AML-193 (cell line): ENCODE measurements around the gene TCIRG1.
"Not testable (repeated sequence)": the region's sequence is repeated elsewhere in the genome, so short reads cannot be mapped to it uniquely, and the experiment has no call there.

Source experiments
- DNase-seq, 2 experiments: peaks; one replicate each; lab custom pipeline; 2025; lab: John Stamatoyannopoulos, UW

Gene TCIRG1

GRCh38 chr11:68038718-68039525 lies at the start of gene TCIRG1:
TSS of gene TCIRG1 (plus strand) at chr11:68039025. CDS start at chr11:68041272, 2,247 bp downstream.
- peak; percentile 12 to 24 for DNase-seq

- DNase-seq: not testable (repeated sequence)
Observed at GRCh38 chr11:67990546-67991346, 48.1 kb upstream of the TCIRG1 start.

- DNase-seq: not testable (repeated sequence)
Observed at GRCh38 chr11:67991347-67992121, 47.3 kb upstream of the TCIRG1 start.

DNA sequence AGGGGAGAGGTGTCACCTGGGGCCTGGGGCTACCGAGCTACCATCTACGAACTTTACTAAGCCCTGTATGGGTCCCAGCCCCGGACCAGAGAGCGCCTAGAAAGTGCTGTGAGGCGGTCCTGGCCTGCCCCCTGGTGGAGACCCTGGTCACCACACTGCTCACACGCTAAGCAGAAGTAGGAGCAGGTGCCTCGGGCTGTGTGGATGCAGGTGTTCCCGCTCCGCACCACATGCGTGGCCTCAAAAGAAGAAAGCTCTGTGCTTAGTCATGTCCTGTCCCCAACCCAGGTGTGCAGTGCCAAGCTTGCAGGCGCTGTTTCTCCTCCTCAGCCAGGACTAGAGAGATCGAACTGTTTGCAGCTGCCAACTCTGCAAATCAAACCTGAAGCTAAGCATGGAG lies 45.0 kb upstream of the TCIRG1 start:
- DNase-seq: not testable (repeated sequence)

GRCh38 chr11:67994387-67994786 lies 44.4 kb upstream of the TCIRG1 start:
- DNase-seq: not testable (repeated sequence)

DNA sequence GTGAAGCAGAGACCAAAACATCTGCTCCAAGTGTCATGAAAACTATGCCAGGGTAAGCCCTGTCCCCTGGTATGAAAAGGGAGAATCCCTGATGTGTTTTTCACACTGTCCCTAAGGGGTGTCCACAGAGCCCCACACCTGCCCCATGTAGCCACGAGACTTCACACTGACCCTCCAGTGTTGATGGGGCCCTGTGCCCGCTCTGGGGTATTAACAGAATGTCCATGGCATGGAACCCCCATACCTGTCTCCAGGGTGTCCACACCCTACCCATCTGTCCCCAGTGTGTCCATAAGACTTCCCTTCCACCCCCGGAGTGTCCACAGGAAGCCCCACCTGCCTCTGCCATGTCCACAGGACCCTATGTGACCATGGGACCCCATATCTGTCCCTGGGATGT lies 43.7 kb upstream of the TCIRG1 start:
- not testable (repeated sequence) for DNase-seq

- not testable (repeated sequence) for DNase-seq
Observed at GRCh38 chr11:67995579-67995978, 43.2 kb upstream of the TCIRG1 start.

- no peak for DNase-seq
Observed at GRCh38 chr11:67996051-67996450, 42.8 kb upstream of the TCIRG1 start.

GRCh38 chr11:67996622-67997474 lies 42.0 kb upstream of the TCIRG1 start:
- DNase-seq: no peak

- no peak for DNase-seq
Observed at GRCh38 chr11:67997475-67997921, 41.3 kb upstream of the TCIRG1 start.

DNA sequence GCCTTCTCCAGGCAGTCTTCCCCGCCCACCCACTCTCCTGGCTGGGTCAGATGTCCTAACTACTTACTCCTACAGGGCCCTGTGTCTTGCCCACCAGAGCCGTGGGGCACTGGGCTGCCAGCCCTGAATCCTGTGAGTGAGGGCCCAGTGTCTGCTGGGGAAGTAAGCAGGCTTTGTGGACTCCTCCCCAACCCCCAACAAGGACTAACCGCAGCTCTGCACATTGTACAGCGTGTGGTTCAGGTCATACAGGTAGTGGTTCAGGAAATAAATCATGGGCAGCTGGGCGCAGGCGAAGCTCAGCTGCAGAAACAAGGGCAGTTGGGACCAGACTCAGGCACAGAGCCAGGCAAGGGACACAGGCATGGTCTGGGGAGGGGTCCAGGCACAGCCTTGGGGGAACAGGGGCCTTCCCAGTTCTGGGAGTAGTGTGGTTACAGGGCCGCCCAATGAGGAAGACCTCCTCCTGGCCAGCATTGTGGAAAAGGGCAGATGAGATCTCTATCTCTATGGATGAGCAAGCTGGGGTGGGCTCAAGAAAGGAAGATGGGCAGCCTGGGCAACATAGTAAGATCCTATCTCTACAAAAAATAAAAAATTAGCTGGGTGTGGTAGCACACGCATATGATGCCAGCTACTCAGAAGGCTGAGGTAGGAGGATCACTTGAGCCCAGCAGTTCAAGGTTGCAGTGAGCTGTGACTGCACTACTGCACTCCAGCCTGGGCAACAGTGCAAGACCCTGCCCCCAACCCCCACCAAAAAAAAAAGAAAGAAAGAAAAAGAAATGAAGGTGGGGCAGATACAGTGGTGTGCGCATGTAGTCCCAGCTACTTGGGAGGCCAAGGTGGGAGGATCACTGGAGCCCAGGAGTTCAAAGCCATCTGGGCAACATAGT lies 40.4 kb upstream of the TCIRG1 start:
- no peak for DNase-seq

DNA sequence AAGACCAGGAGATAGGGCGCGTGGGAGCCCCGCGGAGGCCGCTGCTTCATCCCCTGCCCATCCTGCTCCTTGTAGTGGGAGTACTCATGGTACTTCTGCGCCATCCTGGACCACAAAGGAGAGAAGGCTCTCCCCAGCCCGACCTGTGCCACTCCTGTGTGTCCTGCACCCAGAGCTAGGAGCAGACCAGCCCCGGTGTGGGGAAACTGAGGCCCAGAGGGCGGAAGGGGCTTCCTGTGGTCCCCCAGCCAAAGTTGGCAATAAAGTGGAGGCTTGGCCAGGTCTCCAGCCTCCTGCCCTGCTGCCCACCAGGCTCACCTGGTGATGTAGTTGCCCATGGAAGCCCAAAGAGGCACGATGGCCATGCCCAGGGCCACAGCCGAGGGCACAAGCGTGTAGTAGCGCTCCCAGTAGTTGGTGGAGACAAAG lies 39.6 kb upstream of the TCIRG1 start:
- DNase-seq: no peak

DNA sequence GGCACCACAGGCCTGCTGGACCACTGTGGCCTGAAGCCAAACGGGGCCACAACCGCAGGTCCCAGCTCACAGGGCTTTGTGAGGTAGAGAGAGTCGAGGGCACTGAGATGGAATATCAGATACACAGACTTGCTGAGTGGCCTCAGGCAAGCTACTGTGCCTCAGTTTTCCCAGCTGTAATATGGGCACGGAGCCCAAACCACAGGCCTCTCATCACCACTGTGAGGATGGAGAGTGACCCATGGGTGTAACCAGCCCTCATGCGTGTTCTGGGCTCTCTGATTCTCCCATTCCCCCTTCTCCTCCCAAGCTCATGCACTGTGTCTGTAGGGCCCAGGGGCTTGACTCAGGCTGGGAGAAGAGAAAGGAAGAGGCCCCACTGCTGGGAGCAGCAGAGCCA lies 39.1 kb upstream of the TCIRG1 start:
- DNase-seq: no peak

- peak; percentile 92 to 93 for DNase-seq
Observed at GRCh38 chr11:68002575-68002937, 36.3 kb upstream of the TCIRG1 start.

GRCh38 chr11:68002938-68003845 lies 35.6 kb upstream of the TCIRG1 start:
- DNase-seq: no peak

GRCh38 chr11:68003846-68004550 lies 34.8 kb upstream of the TCIRG1 start, which contains the start of gene UNC93B1:
TSS of gene UNC93B1 (minus strand) at chr11:68004097. CDS start at chr11:68004043, 54 bp downstream.
- DNase-seq: peak; percentile 70 to 76

DNA sequence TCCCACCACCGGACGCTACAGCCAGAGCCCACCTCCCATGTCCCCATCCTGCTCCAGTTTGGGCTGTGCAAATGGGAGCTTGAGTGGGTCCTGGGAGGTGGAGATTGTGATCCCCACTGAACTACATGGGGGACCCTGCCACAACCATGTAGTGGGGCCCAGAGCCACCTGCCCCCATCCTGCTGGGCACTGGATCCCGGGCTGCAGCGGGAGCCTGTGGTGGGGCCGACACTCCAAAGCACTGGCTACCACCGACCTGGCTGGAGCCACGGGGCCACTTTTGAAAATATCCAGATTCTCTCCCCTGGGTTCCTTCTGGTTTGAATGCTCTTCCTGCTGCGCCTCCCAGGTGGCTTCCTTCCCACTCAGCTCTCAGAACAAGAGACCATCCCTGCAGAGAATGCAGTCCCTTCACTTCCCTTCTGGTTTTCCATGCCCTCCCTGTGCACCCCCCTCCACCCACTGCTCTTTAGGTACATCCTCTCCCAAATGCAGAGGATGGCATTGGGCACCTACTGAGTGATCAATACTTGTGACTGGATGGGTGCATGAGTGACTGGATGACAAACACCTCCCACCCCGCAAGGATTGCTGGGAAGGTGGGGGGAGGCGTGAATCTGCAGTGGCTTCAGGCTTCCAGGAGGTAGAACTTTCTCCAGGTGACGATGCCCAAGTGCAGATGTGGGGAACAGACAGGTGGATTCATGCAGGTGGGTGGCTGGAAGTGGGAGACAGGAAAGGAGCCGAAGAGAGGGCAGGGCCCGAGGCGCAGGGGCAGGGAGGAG lies 34.1 kb upstream of the TCIRG1 start:
- no peak for DNase-seq
